CD4-positive, CD25-positive, alpha-beta regulatory T cell (primary cell): ENCODE measurements around the gene MEGF9. TPM values are rescaled to one million over a fixed set of nuclear protein-coding genes. Genes with fewer than 3 reads are reported as not detected.

Source experiments
- ATAC-seq, 2 donors: fragments of 150-1000 bp; cut with Tn5 transposase; one replicate each; pipeline ENCODE4 v1.10.0; 2021; ENCODE audit warnings: low read depth in 2 of 2, moderate number of reproducible peaks in 2 of 2, moderate library complexity in 1 of 2
- DNase-seq, 3 donors: peaks; one replicate each; pipeline versions ENCODE4 v3.0.0 to v3.0.0-alpha.2; 2012 to 2022; ENCODE audit warnings: mixed read lengths in 1 of 3
- H3K27ac ChIP-seq: one replicate; pipeline ENCODE4 v1.7.0; 2013; ENCODE audit warnings: mild to moderate bottlenecking, low read length; ENCODE audit not compliant: insufficient read depth, poor library complexity, severe bottlenecking
- H3K27me3 ChIP-seq: one replicate; pipeline ENCODE4 v1.7.0; 2013; ENCODE audit warnings: low read length; ENCODE audit not compliant: control insufficient read depth, insufficient read depth
- H3K36me3 ChIP-seq: one replicate; pipeline ENCODE4 v1.7.0; 2013; ENCODE audit warnings: mild to moderate bottlenecking, low read length, moderate library complexity; ENCODE audit not compliant: control insufficient read depth, insufficient read depth
- H3K4me1 ChIP-seq: 2 replicates; pipeline ENCODE4 v1.7.0; 2013; ENCODE audit warnings: mild to moderate bottlenecking, low read length; ENCODE audit not compliant: insufficient read depth, control insufficient read depth, poor library complexity, severe bottlenecking
- H3K4me3 ChIP-seq: one replicate; pipeline ENCODE4 v1.7.0; 2013; ENCODE audit warnings: low read depth, mild to moderate bottlenecking, low read length, moderate library complexity
- H3K9me3 ChIP-seq, 2 experiments: 1 replicate in 1 of 2; 2 replicates in 1 of 2; pipeline ENCODE4 v1.7.0; 2013; ENCODE audit warnings: low read length in 2 of 2, mild to moderate bottlenecking in 1 of 2, moderate library complexity in 1 of 2; ENCODE audit not compliant: control insufficient read depth in 2 of 2
- H3K27ac Mint-ChIP-seq, 3 donors: one replicate each; pipeline ENCODE4 v1.8.0; 2020 to 2022; ENCODE audit warnings: mild to moderate bottlenecking in 3 of 3, mixed read lengths in 3 of 3, moderate library complexity in 2 of 3
- H3K27me3 Mint-ChIP-seq: one replicate; pipeline ENCODE4 v1.8.0; 2022; ENCODE audit warnings: mild to moderate bottlenecking, mixed read lengths
- H3K36me3 Mint-ChIP-seq: one replicate; pipeline ENCODE4 v1.8.0; 2020; ENCODE audit warnings: mixed read lengths
- H3K4me1 Mint-ChIP-seq, 4 donors: one replicate each; pipeline ENCODE4 v1.8.0; 2020 to 2022; ENCODE audit warnings: mixed read lengths in 4 of 4, mild to moderate bottlenecking in 1 of 4
- H3K4me3 Mint-ChIP-seq, 4 donors: one replicate each; pipeline ENCODE4 v1.8.0; 2020 to 2022; ENCODE audit warnings: mild to moderate bottlenecking in 4 of 4, mixed read lengths in 4 of 4, moderate library complexity in 3 of 4
- H3K9me3 Mint-ChIP-seq, 7 donors: one replicate each; pipeline ENCODE4 v1.8.0; 2020 to 2022; ENCODE audit warnings: mixed read lengths in 7 of 7, mild to moderate bottlenecking in 3 of 7, moderate library complexity in 2 of 7
- polyA plus RNA-seq, 4 donors: library from polyadenylated mRNA; unstranded; fragments of 300-500 nt; fragmentation: Illumina TruSeq; gene quantifications; one replicate each; pipeline ENCODE4 v1.2.3, GENCODE V29; 2021
- total RNA-seq: library from RNA; stranded (reverse); gene quantifications from one replicate; pipeline ENCODE4 v1.2.3, GENCODE V29; 2022

Gene MEGF9
- total and polyA plus RNA-seq, 5 donors from 2014 or later = 4.6 to 17.8 (median 7.5) TPM

GRCh38 chr9:120663950-120664349, 50.3 kb downstream of the MEGF9 start:
- no peak overlapping the region for H3K4me3 Mint-ChIP-seq

GRCh38 chr9:120663380-120663779, 50.9 kb downstream of the MEGF9 start:
- Histone ChIP-seq H3K4me3 (no peak overlapping the region), H3K27ac (no peak overlapping the region), H3K27me3 (no peaks in the 10 kb centered on the region), H3K36me3 (peaks cover 2% of the 10 kb centered on the region), H3K4me1 (no peaks in the 10 kb centered on the region), H3K9me3 (no peaks in the 10 kb centered on the region)
- Mint-ChIP-seq H3K36me3 (no peaks in the 10 kb centered on the region), H3K9me3 (no peaks in the 10 kb centered on the region), H3K27ac (peak overlapping the region in 1 of 3 donors; percentile 16), H3K4me1 (peaks cover 0 to 24% (median 17%) of the 10 kb centered on the region in 4 donors), H3K4me3 (no peak overlapping the region), H3K27me3 (no peaks in the 10 kb centered on the region)
- no peak for ATAC-seq
- DNase-seq = no peak

More at GRCh38 chr9:120663950-120664349, 50.3 kb downstream of the MEGF9 start:
- no peaks in the 10 kb centered on the region for H3K9me3 Mint-ChIP-seq
- Histone ChIP-seq H3K9me3 (no peaks in the 10 kb centered on the region), H3K4me3 (no peak overlapping the region), H3K36me3 (no peaks in the 10 kb centered on the region), H3K4me1 (no peaks in the 10 kb centered on the region), H3K27ac (no peak overlapping the region), H3K27me3 (no peaks in the 10 kb centered on the region)
- peaks cover 0 to 24% (median 17%) of the 10 kb centered on the region in 4 donors for H3K4me1 Mint-ChIP-seq
- ATAC-seq (no peak), DNase-seq (no peak)
- no peak overlapping the region for H3K27ac Mint-ChIP-seq
- H3K27me3 Mint-ChIP-seq = no peaks in the 10 kb centered on the region
- no peaks in the 10 kb centered on the region for H3K36me3 Mint-ChIP-seq

- H3K9me3 ChIP-seq = no peaks in the 10 kb centered on the region
- H3K27me3 ChIP-seq = no peaks in the 10 kb centered on the region
- no peaks in the 10 kb centered on the region for H3K9me3 Mint-ChIP-seq
- no peak overlapping the region for H3K27ac ChIP-seq
- no peaks in the 10 kb centered on the region for H3K27me3 Mint-ChIP-seq
- peaks cover 2% of the 10 kb centered on the region for H3K36me3 ChIP-seq
- H3K4me1 Mint-ChIP-seq = peaks cover 0 to 24% (median 17%) of the 10 kb centered on the region in 4 donors
- no peak overlapping the region for H3K4me3 Mint-ChIP-seq
- no peak for ATAC-seq
- no peak for DNase-seq
- H3K27ac Mint-ChIP-seq = no peak overlapping the region
- H3K4me1 ChIP-seq = no peaks in the 10 kb centered on the region
- H3K4me3 ChIP-seq = no peak overlapping the region
- no peaks in the 10 kb centered on the region for H3K36me3 Mint-ChIP-seq
Measured at GRCh38 chr9:120662513-120662912, 51.8 kb downstream of the MEGF9 start.

GRCh38 chr9:120659676-120660075, 54.6 kb downstream of the MEGF9 start:
- DNase-seq = no peak
- Histone ChIP-seq H3K9me3 (no peaks in the 10 kb centered on the region), H3K27me3 (no peaks in the 10 kb centered on the region), H3K36me3 (peaks cover 2% of the 10 kb centered on the region), H3K4me3 (no peak overlapping the region), H3K27ac (no peak overlapping the region), H3K4me1 (no peaks in the 10 kb centered on the region)
- no peaks in the 10 kb centered on the region for H3K9me3 Mint-ChIP-seq
- peaks cover 0 to 23% (median 21%) of the 10 kb centered on the region in 4 donors for H3K4me1 Mint-ChIP-seq
- ATAC-seq = no peak
- H3K27me3 Mint-ChIP-seq = no peaks in the 10 kb centered on the region
- H3K27ac Mint-ChIP-seq = peak overlapping the region in 1 of 3 donors; percentile 60
- no peaks in the 10 kb centered on the region for H3K36me3 Mint-ChIP-seq
- no peak overlapping the region for H3K4me3 Mint-ChIP-seq

GRCh38 chr9:120659209-120659608, 55.1 kb downstream of the MEGF9 start:
- no peaks in the 10 kb centered on the region for H3K36me3 Mint-ChIP-seq

GRCh38 chr9:120655005-120655622, 59.2 kb downstream of the MEGF9 start:
- Mint-ChIP-seq H3K4me1 (peaks cover 0 to 16% (median 10%) of the 10 kb centered on the region in 4 donors), H3K36me3 (no peaks in the 10 kb centered on the region), H3K9me3 (no peaks in the 10 kb centered on the region), H3K4me3 (no peak overlapping the region), H3K27ac (no peak overlapping the region), H3K27me3 (no peaks in the 10 kb centered on the region)
- no peak overlapping the region for H3K27ac ChIP-seq
- peaks cover 2% of the 10 kb centered on the region for H3K36me3 ChIP-seq
- H3K4me1 ChIP-seq = no peaks in the 10 kb centered on the region
- no peaks in the 10 kb centered on the region for H3K9me3 ChIP-seq
- ATAC-seq (peak in 1 of 2 donors; percentile 64), DNase-seq (peak in 1 of 3 donors; percentile 30)
- no peaks in the 10 kb centered on the region for H3K27me3 ChIP-seq
- no peak overlapping the region for H3K4me3 ChIP-seq

More at GRCh38 chr9:120659209-120659608, 55.1 kb downstream of the MEGF9 start:
- no peaks in the 10 kb centered on the region for H3K4me1 ChIP-seq
- H3K4me3 ChIP-seq = no peak overlapping the region
- H3K27ac ChIP-seq = no peak overlapping the region
- ATAC-seq (no peak), DNase-seq (no peak)
- Mint-ChIP-seq H3K27ac (peak overlapping the region in 1 of 3 donors; percentile 60), H3K4me3 (no peak overlapping the region), H3K27me3 (no peaks in the 10 kb centered on the region), H3K9me3 (no peaks in the 10 kb centered on the region), H3K4me1 (peaks cover 0 to 21% (median 20%) of the 10 kb centered on the region in 4 donors)
- H3K27me3 ChIP-seq = no peaks in the 10 kb centered on the region
- H3K36me3 ChIP-seq = peaks cover 2% of the 10 kb centered on the region
- no peaks in the 10 kb centered on the region for H3K9me3 ChIP-seq

GRCh38 chr9:120654272-120654671, 60.0 kb downstream of the MEGF9 start:
- no peak overlapping the region for H3K27ac Mint-ChIP-seq
- Histone ChIP-seq H3K9me3 (no peaks in the 10 kb centered on the region), H3K4me3 (no peak overlapping the region), H3K4me1 (no peaks in the 10 kb centered on the region), H3K27ac (no peak overlapping the region), H3K27me3 (no peaks in the 10 kb centered on the region), H3K36me3 (peaks cover 2% of the 10 kb centered on the region)
- H3K9me3 Mint-ChIP-seq = no peaks in the 10 kb centered on the region
- H3K27me3 Mint-ChIP-seq = no peaks in the 10 kb centered on the region
- ATAC-seq (no peak), DNase-seq (no peak)
- no peaks in the 10 kb centered on the region for H3K36me3 Mint-ChIP-seq
- peaks cover 0 to 16% (median 10%) of the 10 kb centered on the region in 4 donors for H3K4me1 Mint-ChIP-seq
- H3K4me3 Mint-ChIP-seq = no peak overlapping the region

GRCh38 chr9:120653762-120654161, 60.5 kb downstream of the MEGF9 start:
- Mint-ChIP-seq H3K36me3 (no peaks in the 10 kb centered on the region), H3K27me3 (no peaks in the 10 kb centered on the region), H3K4me1 (peaks cover 0 to 16% (median 10%) of the 10 kb centered on the region in 4 donors), H3K27ac (no peak overlapping the region), H3K9me3 (no peaks in the 10 kb centered on the region), H3K4me3 (no peak overlapping the region)
- ATAC-seq (no peak), DNase-seq (no peak)
- H3K4me1 ChIP-seq = no peaks in the 10 kb centered on the region
- no peaks in the 10 kb centered on the region for H3K27me3 ChIP-seq
- no peaks in the 10 kb centered on the region for H3K9me3 ChIP-seq
- H3K4me3 ChIP-seq = no peak overlapping the region
- H3K27ac ChIP-seq = no peak overlapping the region
- H3K36me3 ChIP-seq = peaks cover 2% of the 10 kb centered on the region
